Gastrocnemius medialis (tissue), 4 donors: Measurements from ENCODE around the gene ATP6V0E2. TPM values are rescaled to one million over a fixed set of nuclear protein-coding genes. Genes with fewer than 3 reads are reported as not detected.

Source experiments
- ATAC-seq, 2 donors: fragments of 150-250 bp; one replicate each; pipeline ENCODE4 v1.9.1; 2016
- DNase-seq, 2 donors: peaks; one replicate each; pipeline ENCODE4 v3.0.0-alpha.2; 2019
- H3K27ac ChIP-seq, 4 donors: fragments of 200-600 bp; sonication (generic); 1 replicate in 1 of 4; 2 replicates in 3 of 4; pipeline ENCODE4 v1.5.1; 2016 to 2018; ENCODE audit warnings: mild to moderate bottlenecking in 2 of 4, moderate library complexity in 1 of 4
- H3K27me3 ChIP-seq, 3 donors: fragments of 200-600 bp; sonication (generic) in 2 of 3; 1 replicate in 1 of 3; 2 replicates in 2 of 3; pipeline versions ENCODE4 v1.5.1 to v1.6.0; 2016 to 2019; ENCODE audit warnings: mild to moderate bottlenecking in 1 of 3, moderate library complexity in 1 of 3
- H3K36me3 ChIP-seq, 2 donors: fragments of 200-600 bp; sonication (generic) in 1 of 2; one replicate each; pipeline ENCODE4 v1.5.1; 2017 to 2018
- H3K4me1 ChIP-seq, 2 donors: fragments of 200-600 bp; sonication (generic) in 1 of 2; one replicate each; pipeline ENCODE4 v1.5.1; 2016 to 2017; ENCODE audit warnings: mild to moderate bottlenecking in 2 of 2
- H3K4me3 ChIP-seq, 4 donors: fragments of 200-600 bp; sonication (generic) in 3 of 4; 1 replicate in 1 of 4; 2 replicates in 3 of 4; pipeline ENCODE4 v1.5.1; 2016 to 2019; ENCODE audit warnings: mild to moderate bottlenecking in 2 of 4
- H3K9me3 ChIP-seq, 3 donors: fragments of 200-600 bp; sonication (generic) in 2 of 3; 1 replicate in 1 of 3; 2 replicates in 2 of 3; pipeline ENCODE4 v1.5.1; 2016 to 2019
- POLR2A ChIP-seq, 2 donors: fragments of 450-650 bp; IDR thresholded peaks; one replicate each; pipeline ENCODE4 v1.6.1; 2017; ENCODE audit warnings: antibody characterized with exemption in 2 of 2, mild to moderate bottlenecking in 2 of 2, moderate library complexity in 2 of 2
- in situ Hi-C, 4 donors: fragments of 200-750 bp; cut with MboI; loops; one replicate each; pipeline versions ENCODE4 v1.15.0 to v1.8.0; 2017; ENCODE audit warnings: low sequenced_read_pairs in 4 of 4
- intact Hi-C: fragments of 100-400 bp; cut with DNase I; formaldehyde crosslinking; loops from one replicate; pipeline ENCODE4 v1.15.1; 2023; ENCODE audit warnings: low total_unique reads
- total RNA-seq, 4 donors: library from RNA; depleted of rRNA; stranded (reverse); fragments of >200 nt; gene quantifications; one replicate each; pipeline versions ENCODE4 v1.1.0 to v1.2.3, GENCODE V29; 2016
- TF ChIP-seq, protein P1 (sequence below), 5 experiments: fragments of 450-650 bp in 3 of 5; fragments of 200-600 bp in 2 of 5; sonication (generic) in 2 of 5; IDR thresholded peaks in 4 of 5; conservative IDR thresholded peaks in 1 of 5; 1 replicate in 4 of 5; 2 replicates in 1 of 5; pipeline ENCODE4 v1.5.1; 2016 to 2019; ENCODE audit warnings: antibody characterized with exemption in 5 of 5, mild to moderate bottlenecking in 3 of 5, moderate library complexity in 3 of 5

Gene ATP6V0E2
- total RNA-seq, 4 donors from 2014 or later: 9.0 to 46.3 (median 12.9) TPM

DNA sequence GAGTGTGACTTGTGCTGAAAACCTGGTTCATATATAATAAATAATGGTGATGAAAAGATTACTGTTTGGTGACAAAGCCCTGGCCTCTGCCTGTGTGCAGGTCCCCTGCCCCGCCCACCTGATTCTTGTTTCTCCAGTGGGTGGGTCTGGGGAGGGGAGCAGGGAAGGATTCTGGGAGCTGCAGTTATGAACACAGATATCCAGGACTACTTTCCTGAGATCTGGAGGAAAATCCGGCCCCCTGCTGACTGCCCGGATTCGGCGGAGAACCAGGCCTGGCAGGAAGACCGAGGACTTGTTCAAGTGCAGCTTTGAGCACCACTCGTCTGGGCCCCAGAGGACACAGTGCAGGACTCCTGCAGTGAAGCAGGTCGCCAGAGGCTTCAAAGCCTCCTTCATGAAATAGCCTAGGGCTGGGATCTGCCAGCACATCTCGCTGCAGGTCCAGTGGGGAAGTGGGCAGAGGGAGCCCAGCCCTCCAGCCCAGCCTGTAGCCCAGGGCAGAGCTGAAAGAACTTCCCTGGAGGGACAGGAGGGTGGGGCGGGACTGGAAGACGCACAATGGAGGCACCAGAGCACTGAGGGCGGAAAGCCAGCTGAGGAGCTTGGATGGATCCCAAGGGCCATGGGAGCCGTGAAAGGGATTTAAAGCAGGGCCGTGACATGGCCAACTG is 7.0 kb downstream of the ATP6V0E2 start:
- H3K27ac ChIP-seq: no peak overlapping the region
- DNase-seq (no peak), ATAC-seq (no peak)
- TF ChIP-seq, protein P1, sequence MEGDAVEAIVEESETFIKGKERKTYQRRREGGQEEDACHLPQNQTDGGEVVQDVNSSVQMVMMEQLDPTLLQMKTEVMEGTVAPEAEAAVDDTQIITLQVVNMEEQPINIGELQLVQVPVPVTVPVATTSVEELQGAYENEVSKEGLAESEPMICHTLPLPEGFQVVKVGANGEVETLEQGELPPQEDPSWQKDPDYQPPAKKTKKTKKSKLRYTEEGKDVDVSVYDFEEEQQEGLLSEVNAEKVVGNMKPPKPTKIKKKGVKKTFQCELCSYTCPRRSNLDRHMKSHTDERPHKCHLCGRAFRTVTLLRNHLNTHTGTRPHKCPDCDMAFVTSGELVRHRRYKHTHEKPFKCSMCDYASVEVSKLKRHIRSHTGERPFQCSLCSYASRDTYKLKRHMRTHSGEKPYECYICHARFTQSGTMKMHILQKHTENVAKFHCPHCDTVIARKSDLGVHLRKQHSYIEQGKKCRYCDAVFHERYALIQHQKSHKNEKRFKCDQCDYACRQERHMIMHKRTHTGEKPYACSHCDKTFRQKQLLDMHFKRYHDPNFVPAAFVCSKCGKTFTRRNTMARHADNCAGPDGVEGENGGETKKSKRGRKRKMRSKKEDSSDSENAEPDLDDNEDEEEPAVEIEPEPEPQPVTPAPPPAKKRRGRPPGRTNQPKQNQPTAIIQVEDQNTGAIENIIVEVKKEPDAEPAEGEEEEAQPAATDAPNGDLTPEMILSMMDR (IDR thresholded peaks at IDR 0.05 in 4 of 5, conservative IDR thresholded peaks at IDR 0.05 in 1 of 5): no peak
- no peak for TF ChIP-seq POLR2A (IDR thresholded peaks at IDR 0.05)
- H3K9me3 ChIP-seq: no peaks in the 10 kb centered on the region
- no peak overlapping the region for H3K4me3 ChIP-seq
- H3K4me1 ChIP-seq: no peaks in the 10 kb centered on the region
- no peaks in the 10 kb centered on the region for H3K27me3 ChIP-seq
- H3K36me3 ChIP-seq: no peaks in the 10 kb centered on the region
- intact Hi-C loops: no loop called here
- in situ Hi-C loops: no loop called here

DNA sequence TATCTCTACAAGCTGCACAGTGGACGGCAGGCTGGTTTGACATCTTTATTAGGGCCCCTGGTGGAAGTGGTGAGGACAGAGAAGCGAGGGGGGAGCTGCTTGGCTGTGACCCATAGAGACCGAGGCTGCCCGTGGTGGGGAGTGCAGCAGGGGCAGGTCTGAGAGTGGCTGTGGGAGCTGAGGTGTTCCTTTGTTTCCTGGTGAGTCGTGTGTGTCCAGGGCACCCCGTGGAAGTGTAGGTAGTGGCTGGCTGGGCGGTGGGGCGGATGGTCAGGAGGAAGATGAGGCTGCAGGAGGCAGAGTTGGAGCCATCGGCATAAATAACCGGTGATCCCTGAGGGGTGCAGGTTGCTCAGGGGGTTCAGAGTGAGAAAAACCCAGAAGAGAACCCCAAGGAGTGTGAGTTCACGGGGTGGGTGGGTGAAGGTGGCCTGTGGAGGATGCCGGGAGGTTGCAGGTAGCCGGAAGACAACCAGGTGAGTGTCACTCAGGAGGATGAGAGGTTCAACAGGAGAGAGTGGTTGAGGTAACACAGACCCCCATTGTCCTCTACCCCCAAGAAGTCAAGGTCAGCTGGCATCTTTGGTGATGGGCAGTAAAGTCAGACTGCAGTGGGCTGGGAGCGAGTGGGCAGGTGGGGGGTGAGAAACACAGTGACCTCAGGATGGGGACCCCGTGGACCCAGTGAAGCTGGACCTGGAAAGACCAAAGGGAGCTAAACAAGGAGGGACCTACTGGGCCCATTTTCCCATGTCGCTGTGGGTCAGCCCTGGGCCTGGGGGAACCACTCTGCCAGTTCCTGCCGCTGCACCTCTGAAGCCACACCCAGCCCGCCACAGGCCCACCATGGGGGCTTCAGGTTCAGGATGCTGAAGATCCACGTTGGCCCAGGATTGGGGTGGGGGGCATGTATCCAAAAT is 7.8 kb downstream of the ATP6V0E2 start:
- intact Hi-C loops (no loop called here), in situ Hi-C loops (no loop called here)
- H3K4me1 ChIP-seq: no peaks in the 10 kb centered on the region
- no peak overlapping the region for H3K4me3 ChIP-seq
- ATAC-seq (no peak), DNase-seq (no peak)
- no peaks in the 10 kb centered on the region for H3K27me3 ChIP-seq
- H3K36me3 ChIP-seq: no peaks in the 10 kb centered on the region
- no peaks in the 10 kb centered on the region for H3K9me3 ChIP-seq
- H3K27ac ChIP-seq: no peak overlapping the region
- no peak for TF ChIP-seq POLR2A (IDR thresholded peaks at IDR 0.05)
- TF ChIP-seq, protein P1 (IDR thresholded peaks at IDR 0.05 in 4 of 5, conservative IDR thresholded peaks at IDR 0.05 in 1 of 5): no peak

DNA sequence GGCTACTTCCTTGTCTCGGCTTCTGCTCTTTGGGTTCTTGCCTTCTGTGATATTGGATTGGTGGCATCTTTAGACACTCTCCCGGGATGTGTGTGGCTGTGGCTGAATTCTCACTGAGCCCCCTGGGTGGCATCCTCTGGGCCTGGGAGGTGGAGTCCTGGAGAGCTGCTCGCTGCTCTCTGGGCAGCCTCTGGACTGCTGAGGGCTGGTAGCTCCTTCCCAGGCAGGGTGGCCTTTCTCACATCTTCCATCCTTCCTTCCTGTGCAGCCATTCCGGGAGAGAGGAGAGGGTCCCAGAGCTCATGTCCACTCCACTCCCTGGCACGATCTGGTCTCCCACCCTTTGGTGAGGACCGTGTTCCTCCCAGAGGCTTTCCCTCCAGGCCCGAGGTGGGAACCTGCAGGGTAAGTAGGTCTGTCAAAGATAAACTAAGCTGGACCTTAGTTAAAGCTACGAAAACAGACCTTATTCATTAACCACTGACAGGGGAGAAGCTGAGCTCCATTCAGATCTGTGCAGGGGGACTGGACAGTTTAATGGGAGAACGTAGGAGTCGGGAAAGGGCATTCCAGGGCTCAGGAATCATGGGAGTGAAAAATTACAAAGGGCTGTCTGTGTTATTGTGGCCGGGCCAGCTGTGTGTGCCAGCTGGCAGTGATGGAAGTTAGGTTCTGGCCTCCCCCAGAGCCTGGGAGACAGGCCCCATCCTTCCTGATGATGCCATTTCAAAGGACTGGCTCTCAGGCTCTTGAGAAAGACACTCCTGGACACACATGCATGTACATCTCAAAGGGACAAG is 8.7 kb downstream of the ATP6V0E2 start:
- TF ChIP-seq, protein P1 (IDR thresholded peaks at IDR 0.05 in 4 of 5, conservative IDR thresholded peaks at IDR 0.05 in 1 of 5): no peak
- no peak for TF ChIP-seq POLR2A (IDR thresholded peaks at IDR 0.05)
- Histone ChIP-seq H3K4me3 (no peak overlapping the region), H3K9me3 (no peaks in the 10 kb centered on the region), H3K27me3 (no peaks in the 10 kb centered on the region), H3K27ac (no peak overlapping the region), H3K36me3 (no peaks in the 10 kb centered on the region), H3K4me1 (no peaks in the 10 kb centered on the region)
- ATAC-seq: peak in 1 of 2 donors; percentile 14
- in situ Hi-C loops (no loop called here), intact Hi-C loops (no loop called here)
- DNase-seq: no peak

DNA sequence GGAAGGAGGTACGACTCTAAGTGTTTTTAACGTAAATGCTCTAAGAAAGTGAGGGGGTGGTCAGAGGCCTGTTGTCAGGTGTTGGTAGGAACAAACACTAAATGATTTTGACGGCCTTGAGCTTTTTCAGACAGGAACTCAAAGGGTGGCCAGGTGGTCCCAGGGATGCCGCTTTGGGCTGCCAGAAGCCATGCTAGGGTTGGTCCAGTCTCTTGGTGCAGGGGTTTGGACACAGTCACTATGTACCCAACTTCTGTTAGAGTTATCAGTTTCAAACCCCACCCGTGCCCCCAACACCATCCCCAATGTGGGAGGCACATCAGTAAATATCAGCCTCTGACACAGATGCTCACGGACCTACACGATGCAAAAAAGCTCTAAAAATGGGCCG is 9.3 kb downstream of the ATP6V0E2 start:
- Histone ChIP-seq H3K27ac (no peak overlapping the region), H3K9me3 (no peaks in the 10 kb centered on the region)
- in situ Hi-C loops: no loop called here

More for the DNA sequence above, 9.3 kb downstream of the ATP6V0E2 start:
- no peak for DNase-seq
- TF ChIP-seq, protein P1 (IDR thresholded peaks at IDR 0.05 in 4 of 5, conservative IDR thresholded peaks at IDR 0.05 in 1 of 5): no peak
- TF ChIP-seq POLR2A (IDR thresholded peaks at IDR 0.05): no peak
- intact Hi-C loops: no loop called here
- Histone ChIP-seq H3K27me3 (no peaks in the 10 kb centered on the region), H3K4me1 (no peaks in the 10 kb centered on the region), H3K4me3 (no peak overlapping the region), H3K36me3 (no peaks in the 10 kb centered on the region)
- ATAC-seq: no peak
